Hematopoietic multipotent progenitor cell treated with erythropoietin and hydrocortisone succinate and interleukin-3 and kit ligand, for 15 days (in vitro differentiated cells): ENCODE data around the gene GLI2.

Experiments
- DNase-seq: peaks from one replicate; pipeline ENCODE4 v3.0.0-alpha.2; 2015; ENCODE audit warnings: low spot score

Gene GLI2

GRCh38 chr2:120770641-120771040, 35.0 kb downstream of the GLI2 start:
- no peak for DNase-seq

- DNase-seq, result no peak
These were observed 35.6 kb downstream of the GLI2 start for GRCh38 chr2:120771111-120771780.

- DNase-seq, result no peak
These were observed 36.1 kb downstream of the GLI2 start for GRCh38 chr2:120771781-120772208.

- no peak for DNase-seq
These were observed 36.6 kb downstream of the GLI2 start for GRCh38 chr2:120772261-120772660.

GRCh38 chr2:120773186-120773800, 37.6 kb downstream of the GLI2 start:
- DNase-seq, result no peak

GRCh38 chr2:120774557-120775160, 39.0 kb downstream of the GLI2 start:
- no peak for DNase-seq

DNA sequence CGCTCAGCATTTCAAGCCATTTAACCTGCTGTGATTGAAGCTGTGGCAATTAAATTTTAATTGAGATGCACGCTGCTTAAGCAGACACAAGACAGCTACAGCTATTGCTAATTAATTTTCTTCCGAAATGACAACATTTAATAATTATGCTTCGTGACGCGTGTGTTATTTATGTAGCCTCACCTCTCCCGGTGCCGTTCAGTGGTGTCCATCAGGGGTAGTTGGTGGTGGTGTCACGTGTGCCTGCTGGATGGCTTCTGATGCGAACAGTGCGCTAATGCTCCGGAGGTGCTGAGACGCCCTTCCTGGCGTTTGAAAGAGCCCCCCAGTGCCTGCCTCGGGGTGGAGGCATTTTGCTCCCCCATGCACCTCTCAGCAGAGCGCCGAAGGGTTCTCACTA, 39.5 kb downstream of the GLI2 start:
- DNase-seq, result no peak

DNA sequence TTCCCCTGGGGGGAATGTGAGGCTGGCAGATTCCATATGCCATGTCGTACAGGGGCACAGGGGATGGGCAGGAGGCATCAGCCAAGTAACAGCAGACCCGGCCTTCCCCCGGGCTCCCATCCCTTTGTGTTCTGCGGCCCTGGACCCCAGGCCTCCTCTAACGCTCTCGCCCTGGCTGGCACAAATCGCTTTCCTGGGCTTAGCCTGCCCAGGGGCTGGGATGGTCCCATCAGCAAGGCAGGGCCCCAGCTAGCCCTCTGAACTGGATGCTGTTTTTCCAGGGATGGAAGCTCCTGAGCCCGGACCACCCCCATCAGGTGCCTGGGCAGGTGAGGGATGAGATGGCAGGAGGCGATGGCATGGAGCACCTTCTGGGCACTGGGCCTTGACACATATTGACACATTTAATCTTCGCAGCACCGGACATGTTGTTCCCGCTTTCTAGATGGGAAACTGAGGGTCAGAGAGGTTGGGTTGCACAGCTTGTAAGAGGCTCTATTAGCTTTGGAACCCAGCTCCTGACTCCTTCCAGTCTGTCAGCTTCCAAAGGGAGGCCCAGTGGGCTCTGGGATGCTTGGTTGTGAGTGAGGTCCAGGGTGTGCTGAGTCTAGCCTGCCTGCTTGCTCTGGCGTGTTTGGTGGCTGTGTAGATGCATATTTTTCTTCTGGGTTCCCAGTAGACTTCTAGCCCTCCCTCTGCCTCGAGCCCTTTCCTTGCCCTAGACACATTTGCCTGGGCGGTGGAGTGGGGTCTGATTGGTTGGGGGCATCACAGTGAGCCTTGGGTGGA, 40.3 kb downstream of the GLI2 start:
- DNase-seq, result no peak

- no peak for DNase-seq
These were observed 41.0 kb downstream of the GLI2 start for GRCh38 chr2:120776649-120777048.

DNA sequence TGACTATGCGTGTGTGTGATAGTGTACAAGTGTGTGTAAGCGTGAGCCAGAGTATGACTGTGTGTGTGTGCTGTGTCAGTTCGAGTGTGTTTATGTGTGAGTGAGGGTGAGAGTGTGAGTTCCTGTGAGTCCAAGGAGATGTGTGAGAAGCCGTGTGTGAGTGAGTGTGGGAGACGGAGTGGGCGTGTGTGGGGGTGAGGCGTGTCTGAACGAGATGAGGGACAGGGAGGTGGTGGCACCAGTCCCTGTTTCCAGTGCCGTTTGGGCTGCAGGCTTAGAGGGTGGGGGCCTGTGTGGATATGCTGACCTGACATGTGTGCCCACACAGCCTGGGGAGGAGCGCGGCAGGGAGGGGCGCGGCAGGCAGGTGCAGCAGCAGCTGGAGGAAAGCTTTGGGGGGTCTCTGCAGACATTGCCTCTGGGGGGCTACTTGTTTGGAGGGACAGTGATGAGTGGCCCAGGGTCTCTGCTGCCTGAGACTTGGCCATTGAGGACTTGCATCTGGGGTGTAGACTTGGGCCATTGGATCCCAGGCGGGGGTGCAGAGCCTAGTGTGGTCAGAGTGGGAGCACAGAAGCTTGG, 41.6 kb downstream of the GLI2 start:
- no peak for DNase-seq

- no peak for DNase-seq
These were observed 42.1 kb downstream of the GLI2 start for GRCh38 chr2:120777787-120778186.

DNA sequence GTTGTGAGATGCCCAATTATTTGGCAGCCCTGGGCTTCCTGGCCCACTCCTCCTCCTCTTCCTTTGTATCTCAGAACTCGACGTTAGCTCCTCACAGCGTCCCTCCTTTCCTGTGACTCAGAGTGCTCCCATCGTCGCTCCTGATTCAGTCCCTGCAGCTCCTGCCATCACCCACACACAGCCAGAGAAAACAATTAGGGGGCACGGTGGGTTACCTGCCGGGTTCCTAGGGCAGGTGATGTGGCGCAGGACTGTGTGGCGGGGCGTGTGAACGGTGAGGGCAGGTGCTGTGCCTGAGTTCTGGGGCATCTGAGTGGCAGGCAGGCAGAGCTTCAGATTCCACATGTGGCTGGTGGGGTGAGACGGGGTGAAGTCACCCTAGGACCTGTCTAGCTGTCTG, 42.6 kb downstream of the GLI2 start:
- no peak for DNase-seq

DNA sequence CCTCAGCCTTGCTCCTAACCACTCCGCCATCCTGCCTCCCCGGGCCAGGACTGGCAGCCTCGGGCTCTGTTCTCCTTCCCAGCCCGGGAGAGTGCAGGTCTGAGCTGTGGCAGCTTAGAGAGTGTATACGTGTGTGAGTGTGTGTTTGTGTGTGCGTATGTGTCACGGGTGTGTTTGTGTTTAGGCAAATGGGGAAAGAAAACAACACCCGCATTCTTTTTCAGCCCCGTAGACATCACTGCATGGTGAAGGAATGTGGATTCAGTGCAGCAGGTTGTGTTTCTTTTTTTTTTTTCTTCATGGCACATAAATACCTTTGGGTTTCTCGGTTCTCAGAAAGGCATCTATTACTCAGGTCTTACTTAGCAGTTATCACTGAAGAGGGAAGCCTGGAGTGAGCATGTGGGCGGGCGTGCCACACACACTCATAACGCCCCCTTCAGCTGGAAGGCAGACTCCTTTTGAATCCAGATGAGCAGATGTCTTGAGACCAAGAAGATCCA, 44.2 kb downstream of the GLI2 start:
- no peak for DNase-seq

- no peak for DNase-seq
These were observed 44.7 kb downstream of the GLI2 start for GRCh38 chr2:120780402-120780801.

DNA sequence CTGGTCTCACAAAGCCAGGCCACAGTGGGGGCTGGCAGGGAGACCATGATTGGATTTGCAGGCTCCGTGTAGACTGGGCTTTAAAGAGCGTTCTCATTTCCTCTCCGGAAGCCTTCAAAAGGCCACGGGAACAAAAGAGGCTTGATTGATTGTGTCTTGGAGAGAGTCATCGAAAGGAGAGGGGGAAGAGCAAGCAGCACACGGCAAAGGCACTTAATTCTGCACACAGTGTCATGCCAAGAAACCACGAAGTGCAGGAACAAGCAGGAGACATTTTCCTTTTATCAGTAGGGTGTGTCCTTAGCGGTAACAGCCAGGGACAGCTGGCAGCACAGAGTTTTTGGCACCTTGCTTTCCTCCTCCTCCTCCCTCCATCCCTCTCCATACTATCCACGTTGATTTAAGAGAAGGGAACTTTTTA, 47.7 kb downstream of the GLI2 start:
- no peak for DNase-seq

- no peak for DNase-seq
These were observed 48.3 kb downstream of the GLI2 start for GRCh38 chr2:120783969-120784372.
